GM18505 (cell line): ENCODE results near the gene SDE2.
"Not testable (repeated sequence)": the region's sequence is repeated elsewhere in the genome, so short reads cannot be mapped to it uniquely, and the experiment has no call there.

Experiments used
- ATAC-seq: cut with Tn5 transposase; IDR thresholded peaks from one replicate; pipeline ENCODE4 v1.9.1; 2021; ENCODE audit not compliant: unreplicated experiment
- POLR2A ChIP-seq: IDR thresholded peaks from 4 replicates; pipeline ENCODE4 v1.6.1; 2011; ENCODE audit warnings: borderline replicate concordance; ENCODE audit not compliant: insufficient read depth, insufficient read length; ENCODE audit errors: extremely low read depth

The SDE2 gene

DNA sequence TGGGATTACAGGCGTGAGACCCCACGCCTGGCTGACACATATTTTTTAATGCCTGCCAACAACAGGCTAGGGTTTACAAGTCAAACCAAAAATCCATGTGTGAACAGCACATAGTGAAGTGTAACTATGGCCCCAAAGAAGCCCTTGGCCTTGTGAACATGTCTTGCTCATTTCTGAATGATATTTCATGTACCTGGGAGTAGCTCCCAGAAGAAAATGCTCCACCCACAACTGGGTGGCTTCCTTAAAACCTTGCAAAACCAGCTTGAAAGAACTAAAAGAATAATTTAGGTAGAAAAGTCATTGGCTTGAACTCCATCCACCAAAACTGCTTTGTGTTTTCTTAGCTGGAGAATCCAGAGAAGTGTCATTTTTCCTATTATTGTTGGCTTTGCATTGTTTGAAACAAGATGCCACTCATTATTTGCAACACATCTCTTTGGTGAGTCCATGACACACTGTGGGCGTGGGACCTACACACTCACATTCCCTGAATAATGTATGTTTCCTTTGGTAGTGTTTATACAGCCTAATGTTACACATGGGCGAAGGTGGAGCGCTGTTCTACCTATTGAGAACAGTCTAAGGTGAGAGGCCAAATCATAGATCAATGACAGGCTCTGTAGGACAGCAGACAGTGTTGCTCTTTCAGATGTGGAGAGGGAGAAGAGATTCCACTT lies 28.5 kb upstream of the SDE2 start:
- ATAC-seq = no peak
- no peak for TF ChIP-seq POLR2A

DNA sequence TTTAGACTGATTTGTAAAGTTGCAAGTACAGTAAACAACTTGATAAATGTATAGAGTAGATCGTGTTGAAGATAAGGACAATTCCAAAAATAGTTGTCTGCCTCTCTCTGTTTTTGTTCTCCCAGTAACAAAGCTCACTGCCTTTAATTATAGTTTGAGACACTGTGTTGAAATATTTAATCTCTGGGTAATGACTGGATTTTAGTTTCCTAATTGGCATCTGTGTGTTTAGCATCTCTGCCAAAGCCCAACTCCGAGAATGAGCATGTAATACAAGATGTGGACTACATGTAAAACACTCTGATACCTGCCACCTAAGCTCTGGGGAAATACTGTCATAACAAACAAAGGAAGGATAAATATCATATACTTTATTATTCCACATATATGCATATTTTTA lies 27.7 kb upstream of the SDE2 start:
- no peak for TF ChIP-seq POLR2A
- no peak for ATAC-seq

- no peak for TF ChIP-seq POLR2A
- no peak for ATAC-seq
Measured at GRCh38 chr1:226023735-226024134, 24.6 kb upstream of the SDE2 start.

GRCh38 chr1:226021801-226022200 lies 22.7 kb upstream of the SDE2 start:
- no peak for TF ChIP-seq POLR2A
- no peak for ATAC-seq

DNA sequence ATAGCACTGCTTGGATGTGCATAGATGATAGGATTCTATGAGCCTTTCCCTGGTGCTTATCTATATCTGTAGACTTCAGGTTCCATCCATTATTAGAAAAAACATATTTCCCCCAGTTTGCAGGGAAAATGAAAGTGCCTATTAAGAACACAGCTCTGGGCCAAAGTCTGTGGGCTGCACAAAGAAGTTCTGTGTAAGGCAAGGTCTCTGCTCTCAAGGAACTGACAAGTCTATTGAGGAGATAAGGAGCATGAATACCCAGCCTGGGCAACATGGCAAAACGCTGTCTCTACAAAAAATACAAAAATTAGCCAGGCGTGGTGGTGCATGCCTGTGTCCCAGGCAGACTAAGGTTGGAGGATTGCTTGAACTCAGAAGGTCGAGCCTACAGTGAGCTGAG lies 22.3 kb upstream of the SDE2 start:
- ATAC-seq = no peak

DNA sequence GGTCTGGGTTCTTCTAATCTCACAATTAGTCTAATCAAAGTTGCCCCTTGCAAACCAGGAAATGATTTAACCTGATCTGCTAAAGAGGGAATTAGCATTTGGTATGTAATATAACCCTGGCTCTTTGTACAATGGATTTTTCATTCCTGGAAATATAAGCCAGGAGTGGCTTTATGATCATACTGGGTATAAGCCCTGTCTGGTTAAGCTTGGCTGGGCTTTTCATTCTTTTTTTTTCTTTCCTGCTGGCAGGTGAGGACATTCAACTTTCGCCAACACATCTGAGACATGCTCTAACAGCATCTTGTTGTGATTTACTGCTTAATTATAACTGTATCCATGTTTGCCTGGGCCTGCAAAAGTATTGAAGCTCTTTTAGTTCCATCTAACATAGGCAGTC lies 20.4 kb upstream of the SDE2 start:
- TF ChIP-seq POLR2A = no peak
- no peak for ATAC-seq

More for the DNA sequence above, 22.3 kb upstream of the SDE2 start:
- no peak for TF ChIP-seq POLR2A

DNA sequence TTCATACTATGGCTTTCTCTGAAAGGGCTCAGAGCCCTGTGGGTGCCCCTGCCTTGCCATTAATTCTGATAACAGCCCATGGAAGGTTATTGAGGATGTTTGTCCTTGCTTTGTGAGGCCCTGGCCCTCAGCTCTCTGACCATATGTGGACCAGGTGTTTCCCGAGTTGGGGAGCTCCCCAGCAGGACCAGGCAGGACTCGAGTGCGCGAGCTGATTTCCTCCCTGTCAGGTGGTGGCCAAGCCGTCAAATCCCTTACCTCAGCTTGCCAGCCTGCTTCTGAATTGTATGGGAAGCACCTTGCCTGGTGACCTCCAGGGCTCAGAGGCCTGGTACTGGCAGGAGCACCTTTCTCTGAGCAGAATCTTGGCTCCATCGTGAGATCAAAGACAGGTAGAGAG lies 17.9 kb upstream of the SDE2 start:
- no peak for TF ChIP-seq POLR2A
- no peak for ATAC-seq

- TF ChIP-seq POLR2A = no peak
Measured at GRCh38 chr1:226009650-226010044, 10.5 kb upstream of the SDE2 start.

GRCh38 chr1:226007126-226007892 lies 8.2 kb upstream of the SDE2 start:
- ATAC-seq = not testable (repeated sequence)

More at GRCh38 chr1:226009650-226010044, 10.5 kb upstream of the SDE2 start:
- no peak for ATAC-seq

DNA sequence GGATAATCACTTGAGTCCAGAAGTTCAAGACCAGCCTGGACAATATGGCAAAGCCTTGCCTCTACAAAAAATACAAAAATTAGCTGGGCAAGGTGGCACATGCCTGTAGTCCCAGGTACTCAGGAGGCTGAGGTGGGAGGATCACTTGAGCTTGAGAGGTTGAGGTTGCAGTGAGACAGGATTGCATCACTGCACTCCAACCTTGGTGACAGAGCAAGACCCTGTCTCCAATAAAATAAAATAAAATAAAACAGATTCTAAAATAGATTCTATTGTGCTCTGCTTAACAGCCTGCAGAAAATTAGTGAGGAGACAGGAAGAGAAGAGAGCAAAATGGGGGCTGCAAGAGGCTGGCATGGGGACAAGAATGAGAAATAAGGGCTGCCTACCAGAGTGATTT lies 7.5 kb upstream of the SDE2 start:
- no peak for ATAC-seq
- no peak for TF ChIP-seq POLR2A

- TF ChIP-seq POLR2A = no peak
- no peak for ATAC-seq
Measured at GRCh38 chr1:226004396-226004795, 5.3 kb upstream of the SDE2 start.

DNA sequence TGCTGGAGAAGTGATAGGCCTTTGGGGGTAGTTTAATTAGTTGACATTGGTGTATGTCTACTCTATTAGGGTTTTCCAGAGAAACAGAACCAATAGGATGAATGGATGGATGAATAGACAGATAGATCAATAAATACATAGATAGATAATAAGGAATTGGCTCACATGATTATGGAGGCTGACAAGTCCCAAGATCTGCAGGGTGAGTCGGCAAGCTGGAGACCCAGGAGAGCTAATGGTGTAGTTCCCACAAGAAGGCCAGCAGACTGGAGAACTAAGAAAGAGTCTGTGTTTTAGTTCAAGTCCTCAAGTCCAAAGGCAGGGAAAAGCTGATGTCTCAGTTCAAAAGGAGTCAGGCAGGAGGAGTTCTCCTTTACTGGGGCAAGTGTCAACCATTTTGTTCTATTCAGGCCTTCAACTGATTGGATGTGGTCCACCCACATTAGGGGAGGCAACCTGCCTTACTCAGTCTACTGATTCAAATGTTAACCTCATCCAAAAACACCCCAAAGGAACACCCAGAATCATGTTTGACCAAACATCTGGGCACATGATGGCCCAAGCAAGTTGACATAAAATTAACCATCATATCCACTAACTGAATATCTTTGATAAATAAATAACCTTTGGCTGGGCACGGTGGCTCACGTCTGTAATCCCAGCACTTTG lies 4.5 kb upstream of the SDE2 start:
- no peak for TF ChIP-seq POLR2A
- ATAC-seq = no peak

DNA sequence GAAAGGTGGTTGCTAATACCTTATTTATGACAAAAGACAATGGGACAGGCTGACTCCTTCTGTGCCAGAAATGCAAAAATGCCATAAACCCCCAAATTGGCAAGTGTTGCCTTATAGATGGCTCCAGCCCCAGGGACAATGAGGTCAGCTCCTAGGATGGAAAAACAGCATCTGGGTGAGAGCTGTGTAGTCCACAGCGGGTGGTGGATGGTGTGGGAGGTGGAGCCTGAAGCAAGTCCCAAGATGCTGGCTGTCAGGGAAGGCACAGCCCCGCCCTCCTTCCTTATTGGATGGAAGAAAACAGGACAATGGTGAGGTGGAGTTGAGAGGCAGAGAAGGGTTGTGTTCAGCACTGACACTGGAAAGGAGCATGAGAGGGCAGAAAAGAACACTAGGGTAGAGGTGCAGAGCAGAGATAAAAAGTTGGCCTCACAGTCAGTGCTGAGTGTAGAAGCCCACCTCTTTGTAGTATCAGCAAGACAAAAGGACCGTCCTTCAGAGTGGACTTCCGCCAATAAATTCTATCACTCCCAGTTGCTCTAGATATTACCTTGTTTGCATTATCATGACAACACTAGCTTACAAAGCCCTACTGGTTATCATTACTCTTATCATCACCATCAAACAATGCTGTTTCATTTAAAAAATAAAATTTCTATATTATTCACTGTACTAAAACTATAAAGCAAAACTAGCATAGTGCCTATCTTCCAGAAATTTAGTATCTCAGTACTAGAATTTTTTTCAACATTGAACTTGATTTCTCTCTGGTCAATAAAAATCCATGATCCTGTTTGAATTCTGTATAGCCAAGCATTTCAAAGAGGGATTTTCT lies 3.7 kb upstream of the SDE2 start:
- TF ChIP-seq POLR2A = no peak
- no peak for ATAC-seq

DNA sequence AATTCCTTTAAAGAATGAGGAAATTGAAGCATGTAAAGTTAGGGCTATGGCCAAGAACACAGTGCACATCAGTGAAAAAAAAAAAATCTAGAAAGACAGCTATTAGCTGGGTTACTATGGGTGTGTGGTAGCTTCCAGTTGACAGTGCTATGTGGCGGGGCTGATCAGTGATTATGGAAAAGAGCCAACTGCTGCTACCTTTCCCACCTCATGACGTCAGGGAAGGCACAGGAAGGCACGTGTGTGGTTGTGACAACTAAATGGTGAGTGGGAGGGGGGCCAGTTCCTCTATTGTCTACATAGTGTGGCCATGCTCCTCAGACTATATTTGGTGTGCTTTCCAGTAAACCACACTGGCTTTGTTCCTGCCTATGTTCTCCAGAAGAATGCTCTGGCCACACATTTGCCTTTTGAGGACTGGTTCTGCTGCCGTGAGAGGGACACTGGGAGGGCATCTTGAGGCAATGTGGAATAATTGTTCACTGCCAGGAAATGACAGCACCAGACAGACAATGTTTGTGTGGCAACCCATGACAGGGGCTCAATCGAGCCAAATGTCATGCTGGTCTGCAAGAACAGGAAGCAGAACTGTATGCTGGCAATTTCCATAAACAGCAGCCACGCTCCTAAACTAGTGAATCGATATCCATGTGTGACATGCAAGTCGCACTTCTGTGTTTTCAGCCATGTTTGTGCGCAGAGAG lies 3.0 kb upstream of the SDE2 start:
- peak; percentile 24 for TF ChIP-seq POLR2A
- ATAC-seq = no peak
